IgD-negative memory B cell (primary cell): ENCODE data around the gene TOP2A. TPM values are rescaled to one million over a fixed set of nuclear protein-coding genes. Genes with fewer than 3 reads are reported as not detected.

Source experiments
- H3K27ac Mint-ChIP-seq, 3 donors: one replicate each; pipeline ENCODE4 v1.8.0; 2020 to 2022; ENCODE audit warnings: mild to moderate bottlenecking in 3 of 3, mixed read lengths in 3 of 3, moderate library complexity in 1 of 3
- H3K27me3 Mint-ChIP-seq: one replicate; pipeline ENCODE4 v1.8.0; 2021; ENCODE audit warnings: mixed read lengths
- H3K36me3 Mint-ChIP-seq: one replicate; pipeline ENCODE4 v1.8.0; 2020; ENCODE audit warnings: mild to moderate bottlenecking, mixed read lengths
- H3K4me1 Mint-ChIP-seq, 3 donors: one replicate each; pipeline ENCODE4 v1.8.0; 2020 to 2022; ENCODE audit warnings: mixed read lengths in 3 of 3, mild to moderate bottlenecking in 1 of 3
- H3K4me3 Mint-ChIP-seq, 4 donors: one replicate each; pipeline ENCODE4 v1.8.0; 2020 to 2022; ENCODE audit warnings: mild to moderate bottlenecking in 4 of 4, mixed read lengths in 4 of 4, moderate library complexity in 3 of 4
- H3K9me3 Mint-ChIP-seq, 3 donors: one replicate each; pipeline ENCODE4 v1.8.0; 2020 to 2021; ENCODE audit warnings: mixed read lengths in 3 of 3, mild to moderate bottlenecking in 1 of 3
- polyA plus RNA-seq: library from polyadenylated mRNA; unstranded; fragments of 300-500 nt; fragmentation: Illumina TruSeq; gene quantifications from one replicate; pipeline ENCODE4 v1.2.3, GENCODE V29; 2021

Gene TOP2A
- polyA plus RNA-seq, 1 donor from 2014 or later: not detected

GRCh38 chr17:40364906-40365305 lies 52.8 kb downstream of the TOP2A start:
- Mint-ChIP-seq H3K36me3 (no peaks in the 10 kb centered on the region), H3K27ac (no peak overlapping the region), H3K4me3 (peak overlapping the region in 2 of 4 donors; percentile 45 to 66), H3K27me3 (peaks cover 16% of the 10 kb centered on the region), H3K9me3 (no peaks in the 10 kb centered on the region), H3K4me1 (peaks cover 0 to 8% (median 1%) of the 10 kb centered on the region in 3 donors)

- peaks cover 0 to 8% (median 1%) of the 10 kb centered on the region in 3 donors for H3K4me1 Mint-ChIP-seq
- no peaks in the 10 kb centered on the region for H3K36me3 Mint-ChIP-seq
- no peak within 1 kb of the TSS for H3K27ac Mint-ChIP-seq
- H3K4me3 Mint-ChIP-seq: peak within 1 kb of the TSS; percentile 49 to 79 (median 65)
- H3K27me3 Mint-ChIP-seq: peaks cover 16% of the 10 kb centered on the region
- H3K9me3 Mint-ChIP-seq: no peaks in the 10 kb centered on the region
Observed at GRCh38 chr17:40364121-40364861, 53.4 kb downstream of the TOP2A start, which contains the start of gene GJD3. Gene GJD3, minus strand, starts transcription at chr17:40364737. Its CDS starts 922 bp downstream, at chr17:40363815.

- Mint-ChIP-seq H3K36me3 (no peaks in the 10 kb centered on the region), H3K4me1 (peaks cover 4 to 11% (median 5%) of the 10 kb centered on the region in 3 donors), H3K27ac (peak overlapping the region in 1 of 3 donors; percentile 67), H3K9me3 (no peaks in the 10 kb centered on the region), H3K27me3 (peaks cover 16% of the 10 kb centered on the region), H3K4me3 (peak overlapping the region; percentile 36 to 85 (median 80))
Observed at GRCh38 chr17:40363111-40363827, 54.4 kb downstream of the TOP2A start.

GRCh38 chr17:40362696-40363110 lies 55.0 kb downstream of the TOP2A start:
- Mint-ChIP-seq H3K4me3 (peak overlapping the region; percentile 15 to 78 (median 51)), H3K27me3 (peaks cover 15% of the 10 kb centered on the region), H3K4me1 (peaks cover 4 to 11% (median 6%) of the 10 kb centered on the region in 3 donors), H3K36me3 (no peaks in the 10 kb centered on the region), H3K27ac (peak overlapping the region in 2 of 3 donors; percentile 8 to 50), H3K9me3 (no peaks in the 10 kb centered on the region)

- Mint-ChIP-seq H3K4me3 (peak overlapping the region in 3 of 4 donors; percentile 15 to 66 (median 61)), H3K9me3 (no peaks in the 10 kb centered on the region), H3K27ac (peak overlapping the region in 2 of 3 donors; percentile 8 to 50), H3K27me3 (peaks cover 14% of the 10 kb centered on the region), H3K36me3 (no peaks in the 10 kb centered on the region), H3K4me1 (peaks cover 4 to 11% (median 6%) of the 10 kb centered on the region in 3 donors)
Observed at GRCh38 chr17:40361925-40362695, 55.6 kb downstream of the TOP2A start.

GRCh38 chr17:40361063-40361924 lies 56.4 kb downstream of the TOP2A start:
- peaks cover 4 to 11% (median 6%) of the 10 kb centered on the region in 3 donors for H3K4me1 Mint-ChIP-seq

GRCh38 chr17:40360091-40360490 lies 57.6 kb downstream of the TOP2A start:
- Mint-ChIP-seq H3K36me3 (peaks cover 2% of the 10 kb centered on the region), H3K27me3 (peaks cover 14% of the 10 kb centered on the region), H3K9me3 (no peaks in the 10 kb centered on the region), H3K27ac (no peak overlapping the region), H3K4me1 (peaks cover 4 to 11% (median 6%) of the 10 kb centered on the region in 3 donors), H3K4me3 (no peak overlapping the region)

More at GRCh38 chr17:40361063-40361924, 56.4 kb downstream of the TOP2A start:
- H3K27ac Mint-ChIP-seq: peak overlapping the region in 1 of 3 donors; percentile 28
- H3K9me3 Mint-ChIP-seq: no peaks in the 10 kb centered on the region
- H3K4me3 Mint-ChIP-seq: peak overlapping the region in 3 of 4 donors; percentile 25 to 66 (median 51)
- peaks cover 2% of the 10 kb centered on the region for H3K36me3 Mint-ChIP-seq
- H3K27me3 Mint-ChIP-seq: peaks cover 14% of the 10 kb centered on the region

GRCh38 chr17:40358323-40359038 lies 59.2 kb downstream of the TOP2A start:
- H3K27me3 Mint-ChIP-seq: peaks cover 14% of the 10 kb centered on the region
- no peaks in the 10 kb centered on the region for H3K9me3 Mint-ChIP-seq
- peak overlapping the region; percentile 13 to 64 (median 53) for H3K27ac Mint-ChIP-seq
- H3K36me3 Mint-ChIP-seq: peaks cover 2% of the 10 kb centered on the region
- peaks cover 6 to 11% (median 6%) of the 10 kb centered on the region in 3 donors for H3K4me1 Mint-ChIP-seq
- H3K4me3 Mint-ChIP-seq: peak overlapping the region in 3 of 4 donors; percentile 53 to 70 (median 59)

GRCh38 chr17:40356990-40357881 lies 60.5 kb downstream of the TOP2A start:
- no peak overlapping the region for H3K4me3 Mint-ChIP-seq
- peaks cover 9% of the 10 kb centered on the region for H3K27me3 Mint-ChIP-seq
- peaks cover 12 to 16% (median 13%) of the 10 kb centered on the region in 3 donors for H3K4me1 Mint-ChIP-seq
- peak overlapping the region in 1 of 3 donors; percentile 53 for H3K27ac Mint-ChIP-seq
- no peaks in the 10 kb centered on the region for H3K9me3 Mint-ChIP-seq
- peaks cover 3% of the 10 kb centered on the region for H3K36me3 Mint-ChIP-seq

- Mint-ChIP-seq H3K4me1 (peaks cover 13 to 17% (median 16%) of the 10 kb centered on the region in 3 donors), H3K9me3 (no peaks in the 10 kb centered on the region), H3K27me3 (peaks cover 7% of the 10 kb centered on the region), H3K36me3 (peaks cover 3% of the 10 kb centered on the region), H3K27ac (no peak overlapping the region), H3K4me3 (no peak overlapping the region)
Observed at GRCh38 chr17:40355804-40356758, 61.6 kb downstream of the TOP2A start.

GRCh38 chr17:40355123-40355803 lies 62.4 kb downstream of the TOP2A start:
- H3K27me3 Mint-ChIP-seq: no peaks in the 10 kb centered on the region
- peaks cover 13 to 17% (median 16%) of the 10 kb centered on the region in 3 donors for H3K4me1 Mint-ChIP-seq
- peaks cover 3% of the 10 kb centered on the region for H3K36me3 Mint-ChIP-seq
- peak overlapping the region in 1 of 3 donors; percentile 45 for H3K27ac Mint-ChIP-seq
- H3K9me3 Mint-ChIP-seq: no peaks in the 10 kb centered on the region
- peak overlapping the region in 2 of 4 donors; percentile 29 to 41 for H3K4me3 Mint-ChIP-seq
